Thyroid gland (tissue), 4 donors: ENCODE results near the gene TMTC3. TPM values are rescaled to one million over a fixed set of nuclear protein-coding genes. Genes with fewer than 3 reads are reported as not detected.
"Not testable (repeated sequence)": the region's sequence is repeated elsewhere in the genome, so short reads cannot be mapped to it uniquely, and the experiment has no call there.

ENCODE experiments used
- DNase-seq, 2 donors: peaks; one replicate each; pipeline ENCODE4 v3.0.0-alpha.2; 2019
- H3K27ac ChIP-seq, 3 donors: fragments of 200-600 bp; sonication (generic); 1 replicate in 2 of 3; 2 replicates in 1 of 3; pipeline ENCODE4 v1.5.1; 2016 to 2019; ENCODE audit warnings: mild to moderate bottlenecking in 1 of 3, moderate library complexity in 1 of 3
- H3K27me3 ChIP-seq: fragments of 200-600 bp; sonication (generic); one replicate; pipeline ENCODE4 v1.5.1; 2019
- H3K36me3 ChIP-seq, 2 donors: fragments of 200-600 bp; sonication (generic); one replicate each; pipeline ENCODE4 v1.5.1; 2016 to 2019
- H3K4me1 ChIP-seq, 2 donors: fragments of 200-600 bp; sonication (generic); one replicate each; pipeline ENCODE4 v1.5.1; 2017 to 2019
- H3K4me3 ChIP-seq, 3 donors: fragments of 200-600 bp; sonication (generic); replicated peaks in 1 of 3; 1 replicate in 2 of 3; 2 replicates in 1 of 3; pipeline ENCODE4 v1.5.1; 2016; ENCODE audit warnings: mild to moderate bottlenecking in 1 of 3
- H3K9me3 ChIP-seq: fragments of 200-600 bp; sonication (generic); one replicate; pipeline ENCODE4 v1.5.1; 2017
- POLR2A ChIP-seq, 2 donors: fragments of 450-650 bp; IDR thresholded peaks; one replicate each; pipeline ENCODE4 v1.6.1; 2017; ENCODE audit warnings: antibody characterized with exemption in 2 of 2, mild to moderate bottlenecking in 2 of 2, moderate library complexity in 1 of 2
- WGBS, 2 donors: methylation state at CpG; one replicate each; pipeline ENCODE4 v1.1.5; 2017; 5-methylcytosine and 5-hydroxymethylcytosine counted together
- intact Hi-C: fragments of 100-400 bp; cut with DNase I; formaldehyde crosslinking; loops from one replicate; pipeline ENCODE4 v1.15.1; 2023
- total RNA-seq, 4 donors: library from RNA; depleted of rRNA; stranded (reverse); fragments of >200 nt; gene quantifications; one replicate each; pipeline ENCODE4 v1.2.3, GENCODE V29; 2016
- TF ChIP-seq, protein P1 (sequence below), 6 experiments: fragments of 200-600 bp in 3 of 6; fragments of 450-650 bp in 3 of 6; sonication (generic) in 3 of 6; IDR thresholded peaks; one replicate each; pipeline ENCODE4 v1.5.1; 2016 to 2019; ENCODE audit warnings: antibody characterized with exemption in 6 of 6, mild to moderate bottlenecking in 2 of 6, inconsistent platforms in 1 of 6, moderate library complexity in 1 of 6

Gene TMTC3
- total RNA-seq, 4 donors from 2014 or later: 16.8 to 27.8 (median 21.1) TPM

DNA sequence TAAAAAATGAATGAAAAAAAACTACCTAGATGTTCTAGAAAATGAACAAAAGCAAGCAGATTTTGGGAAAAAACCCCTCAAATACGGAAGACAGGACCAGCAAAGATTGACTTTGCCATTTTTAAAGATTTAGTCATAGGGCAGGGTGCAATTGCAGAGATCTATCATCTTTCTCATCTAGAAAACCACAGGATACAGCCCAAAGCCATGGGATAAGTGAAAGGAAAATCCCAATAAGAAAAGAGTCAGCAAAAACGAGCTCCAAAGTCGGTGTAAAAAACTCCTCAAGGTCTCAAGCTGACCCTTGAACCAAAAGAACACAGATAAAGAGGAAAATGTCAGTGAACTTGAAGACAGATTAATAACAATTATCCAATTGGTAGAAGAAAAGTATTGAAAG is 28.2 kb upstream of the TMTC3 start:
- peaks cover 0 to 18% of the 10 kb centered on the region in 2 donors for H3K36me3 ChIP-seq
- H3K9me3 ChIP-seq: no peaks in the 10 kb centered on the region
- no peaks in the 10 kb centered on the region for H3K4me1 ChIP-seq
- 53 to 69% methylated on average over 3 of the region's 3 CpGs for WGBS, 2 donors
- H3K27ac ChIP-seq: no peak overlapping the region
- TF ChIP-seq, protein P1, sequence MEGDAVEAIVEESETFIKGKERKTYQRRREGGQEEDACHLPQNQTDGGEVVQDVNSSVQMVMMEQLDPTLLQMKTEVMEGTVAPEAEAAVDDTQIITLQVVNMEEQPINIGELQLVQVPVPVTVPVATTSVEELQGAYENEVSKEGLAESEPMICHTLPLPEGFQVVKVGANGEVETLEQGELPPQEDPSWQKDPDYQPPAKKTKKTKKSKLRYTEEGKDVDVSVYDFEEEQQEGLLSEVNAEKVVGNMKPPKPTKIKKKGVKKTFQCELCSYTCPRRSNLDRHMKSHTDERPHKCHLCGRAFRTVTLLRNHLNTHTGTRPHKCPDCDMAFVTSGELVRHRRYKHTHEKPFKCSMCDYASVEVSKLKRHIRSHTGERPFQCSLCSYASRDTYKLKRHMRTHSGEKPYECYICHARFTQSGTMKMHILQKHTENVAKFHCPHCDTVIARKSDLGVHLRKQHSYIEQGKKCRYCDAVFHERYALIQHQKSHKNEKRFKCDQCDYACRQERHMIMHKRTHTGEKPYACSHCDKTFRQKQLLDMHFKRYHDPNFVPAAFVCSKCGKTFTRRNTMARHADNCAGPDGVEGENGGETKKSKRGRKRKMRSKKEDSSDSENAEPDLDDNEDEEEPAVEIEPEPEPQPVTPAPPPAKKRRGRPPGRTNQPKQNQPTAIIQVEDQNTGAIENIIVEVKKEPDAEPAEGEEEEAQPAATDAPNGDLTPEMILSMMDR (IDR thresholded peaks at IDR 0.05): no peak
- no peak for TF ChIP-seq POLR2A (IDR thresholded peaks at IDR 0.05)
- DNase-seq: no peak
- intact Hi-C loops: no loop called here
- H3K27me3 ChIP-seq: no peaks in the 10 kb centered on the region
- no peak overlapping the region for H3K4me3 ChIP-seq

DNA sequence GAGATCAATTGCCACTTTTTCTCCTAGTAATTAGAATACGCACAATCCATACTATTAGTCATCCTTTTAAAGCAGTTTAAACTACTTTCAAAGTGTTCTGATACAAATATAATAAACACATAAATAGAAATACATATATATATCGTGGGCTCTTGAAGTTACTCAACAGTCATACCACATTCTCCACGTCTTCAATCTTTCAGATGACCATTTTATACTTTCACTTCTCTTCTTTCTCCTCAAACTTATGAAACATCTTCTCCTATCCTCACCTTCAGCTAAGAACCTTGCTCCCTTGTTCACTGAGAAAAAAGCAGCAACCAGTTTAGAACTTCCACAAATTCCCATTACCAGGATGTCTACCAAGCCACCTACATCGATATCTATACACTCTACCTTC is 19.4 kb upstream of the TMTC3 start:
- Histone ChIP-seq H3K4me3 (no peak overlapping the region), H3K9me3 (no peaks in the 10 kb centered on the region), H3K36me3 (peaks cover 0 to 8% of the 10 kb centered on the region in 2 donors), H3K4me1 (no peaks in the 10 kb centered on the region), H3K27ac (no peak overlapping the region), H3K27me3 (no peaks in the 10 kb centered on the region)
- WGBS, 2 donors: 70 to 71% methylated on average over 4 of the region's 4 CpGs
- no peak for TF ChIP-seq POLR2A (IDR thresholded peaks at IDR 0.05)
- TF ChIP-seq, protein P1 (IDR thresholded peaks at IDR 0.05): no peak
- no peak for DNase-seq
- intact Hi-C loops: no loop called here

DNA sequence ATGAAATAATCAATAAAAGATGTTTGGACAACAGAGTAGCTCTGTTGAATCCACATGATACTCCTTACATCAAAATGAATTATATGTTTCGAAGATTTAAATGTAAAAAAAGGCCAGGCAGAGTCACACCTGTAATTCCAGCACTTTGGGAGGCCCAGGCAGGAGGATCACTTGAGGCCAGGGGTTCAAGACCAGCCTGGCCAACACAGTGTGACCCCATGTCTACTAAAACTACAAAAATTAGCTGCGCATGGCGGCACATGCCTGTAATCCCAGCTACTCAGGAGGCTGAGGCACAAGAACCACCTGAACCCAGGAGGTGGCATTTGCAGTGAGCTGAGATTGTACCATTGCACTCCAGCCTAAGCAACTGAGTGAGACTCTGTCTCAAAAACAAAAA is 15.0 kb upstream of the TMTC3 start:
- TF ChIP-seq, protein P1 (IDR thresholded peaks at IDR 0.05): no peak
- no peak for TF ChIP-seq POLR2A (IDR thresholded peaks at IDR 0.05)
- intact Hi-C loops: no loop called here
- peaks cover 0 to 2% of the 10 kb centered on the region in 2 donors for H3K36me3 ChIP-seq
- no peak overlapping the region for H3K4me3 ChIP-seq
- no peak overlapping the region for H3K27ac ChIP-seq
- WGBS, 2 donors: 99 to 100% methylated on average over 3 of the region's 3 CpGs
- no peaks in the 10 kb centered on the region for H3K27me3 ChIP-seq
- no peaks in the 10 kb centered on the region for H3K4me1 ChIP-seq
- DNase-seq: no peak
- no peaks in the 10 kb centered on the region for H3K9me3 ChIP-seq

DNA sequence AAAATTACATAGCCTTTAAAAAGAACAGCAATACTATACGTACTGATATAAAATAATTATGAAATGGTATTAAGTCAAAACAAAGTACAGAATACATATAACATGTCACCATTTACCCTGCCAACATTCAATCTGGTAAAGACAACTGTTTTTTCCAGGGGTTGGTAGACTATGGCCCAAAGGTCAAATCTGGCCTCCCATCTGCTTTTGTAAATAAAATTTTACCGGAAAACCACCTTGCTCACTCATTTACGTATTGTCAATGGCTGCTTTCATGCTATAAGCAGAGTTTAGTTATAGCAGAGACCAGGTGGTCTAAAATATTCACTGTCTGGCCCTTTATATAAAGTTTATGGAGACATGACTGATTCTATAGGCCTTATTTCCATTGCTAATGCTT is 14.3 kb upstream of the TMTC3 start:
- Histone ChIP-seq H3K4me3 (no peak overlapping the region), H3K27me3 (no peaks in the 10 kb centered on the region), H3K27ac (no peak overlapping the region), H3K9me3 (no peaks in the 10 kb centered on the region), H3K36me3 (peaks cover 0 to 2% of the 10 kb centered on the region in 2 donors), H3K4me1 (no peaks in the 10 kb centered on the region)
- 94 to 95% methylated on average over 3 of the region's 3 CpGs for WGBS, 2 donors
- no peak for DNase-seq
- no peak for TF ChIP-seq POLR2A (IDR thresholded peaks at IDR 0.05)
- TF ChIP-seq, protein P1 (IDR thresholded peaks at IDR 0.05): no peak
- intact Hi-C loops: no loop called here

DNA sequence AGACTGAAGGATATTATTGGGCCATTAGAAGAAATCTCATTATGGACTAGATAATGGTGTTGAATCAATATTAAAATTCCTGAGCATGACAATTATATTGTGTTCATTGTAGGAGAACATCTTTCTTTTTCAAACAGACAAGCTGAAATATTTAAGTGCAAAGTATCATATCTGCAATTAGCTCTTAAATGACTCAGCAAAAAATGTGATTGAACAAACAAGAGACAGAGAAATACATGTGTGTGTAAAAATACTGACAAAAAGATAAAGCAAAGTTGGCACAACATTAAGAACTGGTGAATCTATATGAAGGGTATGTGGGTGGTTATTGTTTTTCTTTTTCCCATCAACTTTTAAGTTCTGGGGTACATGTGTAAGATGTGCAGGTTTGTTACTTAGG is 9.7 kb upstream of the TMTC3 start:
- TF ChIP-seq, protein P1 (IDR thresholded peaks at IDR 0.05): no peak
- no peak for TF ChIP-seq POLR2A (IDR thresholded peaks at IDR 0.05)
- intact Hi-C loops: no loop called here
- DNase-seq: no peak
- no peaks in the 10 kb centered on the region for H3K4me1 ChIP-seq
- no peak overlapping the region for H3K27ac ChIP-seq
- H3K27me3 ChIP-seq: no peaks in the 10 kb centered on the region
- H3K36me3 ChIP-seq: no peaks in the 10 kb centered on the region
- no peak overlapping the region for H3K4me3 ChIP-seq
- no peaks in the 10 kb centered on the region for H3K9me3 ChIP-seq

DNA sequence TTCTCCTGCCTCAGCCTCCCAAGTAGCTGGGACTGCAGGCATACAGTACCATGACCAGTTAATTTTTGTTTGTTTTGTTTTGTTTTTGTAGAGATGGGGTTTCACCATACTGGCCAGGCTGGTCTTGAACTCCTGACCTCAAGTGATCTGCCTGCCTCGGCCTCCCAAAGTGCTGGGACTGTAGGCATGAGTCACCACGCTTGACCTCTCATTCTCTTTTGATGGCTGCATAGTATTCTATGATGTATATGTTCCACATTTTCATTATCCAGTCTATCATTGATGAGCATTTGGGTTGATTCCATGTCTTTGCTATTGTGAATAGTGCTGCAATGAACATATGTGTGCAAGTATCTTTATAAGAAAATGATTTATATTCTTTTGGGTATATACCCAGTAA is 8.9 kb upstream of the TMTC3 start:
- H3K4me1 ChIP-seq, H3K4me3 ChIP-seq, DNase-seq, intact Hi-C loops, H3K36me3 ChIP-seq, H3K9me3 ChIP-seq, H3K27ac ChIP-seq, H3K27me3 ChIP-seq: not testable (repeated sequence)
- WGBS, 2 donors: 95 to 98% methylated on average over 2 of the region's 2 CpGs

DNA sequence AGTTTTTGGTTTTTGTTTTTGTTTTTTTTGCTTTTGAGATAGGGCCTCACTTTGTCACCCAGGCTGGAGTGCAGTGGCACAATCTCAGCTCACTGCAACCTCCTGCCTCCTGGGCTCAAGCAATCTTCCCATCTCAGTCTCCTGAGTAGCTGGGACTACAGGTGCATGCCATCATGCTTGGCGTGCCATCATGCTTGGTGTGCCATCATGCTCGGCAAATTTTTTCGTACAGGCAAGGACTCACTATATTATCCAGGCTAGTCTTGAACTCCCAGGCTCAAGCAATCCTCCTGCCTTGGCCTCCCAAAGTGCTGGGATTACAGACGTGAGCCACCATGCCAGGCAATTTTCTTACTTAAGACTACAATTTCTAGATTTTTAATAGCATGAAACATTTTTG is 2.4 kb upstream of the TMTC3 start:
- H3K9me3 ChIP-seq, H3K27ac ChIP-seq, H3K27me3 ChIP-seq, H3K36me3 ChIP-seq, intact Hi-C loops, DNase-seq, H3K4me1 ChIP-seq, H3K4me3 ChIP-seq: not testable (repeated sequence)
- WGBS, 2 donors: 94 to 99% methylated on average over 4 of the region's 4 CpGs
